NCI-H748 (cell line): ENCODE data around the gene BIN1.

Experiments used
- DNase-seq: peaks from one replicate; lab custom pipeline; 2025; ENCODE audit not compliant: unreplicated experiment; lab: John Stamatoyannopoulos, UW

Gene BIN1

DNA sequence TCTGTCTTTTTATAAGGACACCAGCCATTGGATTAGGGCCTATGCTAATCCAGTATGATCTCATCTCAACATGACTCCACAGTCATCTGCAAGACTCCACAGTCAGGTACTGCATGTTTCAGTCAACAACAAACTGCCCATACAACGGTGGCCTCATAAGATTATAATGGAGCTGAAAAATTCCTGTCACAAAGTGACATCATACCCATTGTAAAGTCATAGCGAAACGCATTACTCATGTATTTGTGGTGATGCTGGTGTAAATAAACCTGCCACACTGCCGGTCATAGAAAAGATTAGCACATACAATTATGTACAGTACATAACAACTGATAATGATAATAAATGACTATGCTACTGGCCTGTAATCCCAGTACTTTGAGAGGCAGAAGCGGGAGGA is 106.0 kb downstream of the BIN1 start:
- DNase-seq: peak; percentile 3

DNA sequence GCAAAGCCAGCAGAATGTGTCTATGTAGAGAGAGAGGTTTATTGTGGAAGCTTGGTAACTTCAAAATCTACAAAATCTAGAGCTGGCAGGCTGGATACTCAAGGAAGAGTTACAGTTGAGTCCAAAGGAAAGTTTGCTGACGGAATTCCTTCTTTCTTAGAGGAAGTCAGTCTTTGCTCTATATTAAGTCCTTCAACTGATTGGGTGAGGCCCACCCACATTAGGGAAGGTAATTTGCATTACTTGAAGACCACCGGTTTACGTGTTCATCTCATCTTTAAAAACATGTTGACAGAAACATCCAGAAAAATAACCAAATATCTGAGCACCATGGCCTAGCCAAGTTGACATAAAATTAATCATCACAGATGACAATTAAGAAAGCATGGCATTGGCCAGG is 106.8 kb downstream of the BIN1 start:
- DNase-seq: no peak

DNA sequence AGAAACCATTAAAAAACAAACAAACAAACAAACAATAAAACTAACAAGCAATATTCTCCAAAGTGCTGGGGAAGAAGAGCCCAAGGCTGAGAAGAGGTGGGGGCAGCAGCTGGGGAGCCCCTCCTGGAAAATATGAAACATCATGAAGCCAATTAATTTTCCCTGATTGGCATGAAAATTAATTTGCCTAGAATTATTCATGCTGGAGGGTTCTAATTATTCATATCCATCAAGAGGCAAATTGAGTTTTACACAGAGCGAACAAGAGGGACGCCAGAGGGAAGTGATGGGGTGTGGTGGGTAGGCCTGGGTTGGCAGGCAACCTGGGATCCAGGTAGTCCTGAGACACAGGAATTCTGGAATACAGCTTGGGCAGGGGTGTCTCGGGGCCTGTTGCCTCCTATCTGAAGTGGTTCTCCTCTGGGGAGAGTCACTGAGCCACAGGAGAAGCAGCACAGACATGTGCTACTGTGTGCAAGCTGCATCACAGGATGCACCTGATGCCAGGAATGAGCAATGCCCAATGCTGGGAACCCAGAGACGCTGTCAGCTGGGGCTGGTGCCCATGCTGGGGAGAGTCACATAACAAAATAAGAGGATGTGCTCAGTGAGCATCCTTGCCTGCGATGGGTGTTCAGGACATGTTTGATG is 107.7 kb downstream of the BIN1 start:
- no peak for DNase-seq

DNA sequence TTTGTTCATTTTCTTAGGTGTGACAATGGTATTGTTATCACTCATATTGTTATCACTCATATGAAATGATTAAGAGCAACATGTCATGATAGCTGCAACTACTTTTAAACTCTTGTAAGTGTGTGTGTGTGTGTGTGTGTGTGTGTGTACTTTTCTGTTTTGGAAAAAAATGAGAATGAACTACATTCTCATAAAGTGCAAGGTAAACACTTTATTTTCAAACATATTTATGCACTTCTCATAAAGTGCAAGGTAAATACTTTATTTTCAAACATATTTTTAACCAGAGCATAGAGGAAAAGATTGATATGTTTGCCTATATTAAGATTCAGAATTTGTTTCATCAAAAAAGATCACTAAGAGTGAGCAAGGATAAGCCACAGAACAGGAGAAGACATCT is 108.5 kb downstream of the BIN1 start:
- DNase-seq: no peak
